GM19467 (cell line): Measurements from ENCODE around the gene NUP214.
"Not testable (repeated sequence)": the region's sequence is repeated elsewhere in the genome, so short reads cannot be mapped to it uniquely, and the experiment has no call there.

Source experiments
- ATAC-seq: cut with Tn5 transposase; IDR thresholded peaks from one replicate; pipeline ENCODE4 v1.9.1; 2021; ENCODE audit warnings: mild to moderate bottlenecking, moderate library complexity; ENCODE audit not compliant: unreplicated experiment

The NUP214 gene

GRCh38 chr9:131115360-131115742, 10.0 kb upstream of the NUP214 start:
- not testable (repeated sequence) for ATAC-seq

GRCh38 chr9:131116281-131117120, 8.9 kb upstream of the NUP214 start:
- ATAC-seq: no peak

- ATAC-seq: no peak
These were observed 8.1 kb upstream of the NUP214 start for GRCh38 chr9:131117121-131117761.

GRCh38 chr9:131117762-131118145, 7.6 kb upstream of the NUP214 start:
- ATAC-seq: no peak

- no peak for ATAC-seq
These were observed 5.8 kb upstream of the NUP214 start for GRCh38 chr9:131119600-131119999.

GRCh38 chr9:131120620-131121228, 4.7 kb upstream of the NUP214 start:
- ATAC-seq: no peak

- no peak for ATAC-seq
These were observed 4.0 kb upstream of the NUP214 start for GRCh38 chr9:131121346-131121745.

- no peak for ATAC-seq
These were observed 3.2 kb upstream of the NUP214 start for GRCh38 chr9:131122158-131122557.

GRCh38 chr9:131125038-131125287, 423 bp upstream of the NUP214 start:
- peak; percentile 2 for ATAC-seq

- no peak for ATAC-seq
These were observed 657 bp downstream of the NUP214 start for GRCh38 chr9:131126059-131126426.

GRCh38 chr9:131129183-131129582, 3.8 kb downstream of the NUP214 start:
- no peak for ATAC-seq

GRCh38 chr9:131138676-131139075, 13.3 kb downstream of the NUP214 start:
- no peak for ATAC-seq

- no peak for ATAC-seq
These were observed 14.7 kb downstream of the NUP214 start for GRCh38 chr9:131140112-131140511.

GRCh38 chr9:131140550-131140949, 15.2 kb downstream of the NUP214 start:
- ATAC-seq: no peak

GRCh38 chr9:131142160-131142559, 16.8 kb downstream of the NUP214 start:
- ATAC-seq: no peak

GRCh38 chr9:131144201-131144600, 18.8 kb downstream of the NUP214 start:
- ATAC-seq: no peak

- ATAC-seq: no peak
These were observed 19.9 kb downstream of the NUP214 start for GRCh38 chr9:131145245-131145644.

GRCh38 chr9:131146186-131146585, 20.8 kb downstream of the NUP214 start:
- no peak for ATAC-seq

GRCh38 chr9:131148276-131148675, 22.9 kb downstream of the NUP214 start:
- ATAC-seq: no peak

- no peak for ATAC-seq
These were observed 23.7 kb downstream of the NUP214 start for GRCh38 chr9:131148966-131149687.

- ATAC-seq: no peak
These were observed 24.3 kb downstream of the NUP214 start for GRCh38 chr9:131149688-131150053.

- no peak for ATAC-seq
These were observed 28.2 kb downstream of the NUP214 start for GRCh38 chr9:131153595-131153994.
